GM12878 (cell line): ENCODE data around the gene PEX11A. TPM values are rescaled to one million over a fixed set of nuclear protein-coding genes. Genes with fewer than 3 reads are reported as not detected.

Experiments used
- ATAC-seq: fragments of 200-7000 bp; cut with Tn5 transposase; 3 replicates; pipeline ENCODE4 v1.9.1; 2020; ENCODE audit warnings: mild to moderate bottlenecking, moderate library complexity
- BruUV-seq: library from RNA; stranded (reverse); fragments of 400-500 nt; replicated peaks from 2 replicates; lab custom pipeline; 2021; lab: Mats Ljungman, UMichigan
- CTCF ChIA-PET: fragments of 300-600 bp; sonication (Branson Sonifier 250); formaldehyde crosslinking; extraction: SDS; loops from one replicate; lab custom pipeline; 2021; ENCODE audit warnings: inconsistent platforms; lab: Yijun Ruan, JAX
- POLR2A ChIA-PET: fragments of 350-600 bp; formaldehyde crosslinking; extraction: SDS; loops from one replicate; lab custom pipeline; 2021; ENCODE audit warnings: inconsistent platforms; lab: Charles Lee
- RAD21 ChIA-PET: fragments of 300-600 bp; sonication (Branson Sonifier 250); formaldehyde crosslinking; loops from one replicate; lab custom pipeline; 2023; ENCODE audit warnings: antibody characterized with exemption; ENCODE audit not compliant: unreplicated experiment; lab: Charles Lee
- SMC1A ChIA-PET: fragments of 300-600 bp; sonication (Branson Sonifier 250); formaldehyde crosslinking; loops from one replicate; lab custom pipeline; 2023; ENCODE audit not compliant: unreplicated experiment, uncharacterized antibody; lab: Charles Lee
- DNase-seq: peaks from one replicate; pipeline ENCODE4 v3.0.0-alpha.2; 2011; ENCODE audit warnings: low read depth, low spot score
- FAIRE-seq: peaks from 3 replicates; lab custom pipeline; 2011; peaks lifted over from hg19 to GRCh38; lab: Jason Lieb, UNC
- H2AFZ ChIP-seq: 2 replicates; pipeline ENCODE4 v1.6.0; 2011; ENCODE audit warnings: low read depth, low read length, control low read depth; ENCODE audit not compliant: control insufficient read depth
- H3K27ac ChIP-seq: 2 replicates; pipeline ENCODE4 v1.5.1; 2011; ENCODE audit warnings: control low read depth; ENCODE audit not compliant: control insufficient read depth, insufficient read depth
- H3K27me3 ChIP-seq, 2 experiments: replicated peaks in 1 of 2; 2 replicates each; pipeline versions ENCODE4 v1.6.0 to v1.6.1; 2011; ENCODE audit warnings: low read length in 1 of 2; ENCODE audit not compliant: control insufficient read depth in 2 of 2, insufficient read depth in 2 of 2
- H3K36me3 ChIP-seq, 2 experiments: 2 replicates each; pipeline ENCODE4 v1.5.1; 2011; ENCODE audit warnings: low read length in 1 of 2; ENCODE audit not compliant: control insufficient read depth in 2 of 2, insufficient read depth in 2 of 2
- H3K4me1 ChIP-seq: 2 replicates; pipeline ENCODE4 v1.6.1; 2011; ENCODE audit warnings: mild to moderate bottlenecking, low read length, moderate library complexity, mixed read lengths; ENCODE audit not compliant: control insufficient read depth, insufficient read depth
- H3K4me2 ChIP-seq: 2 replicates; pipeline ENCODE4 v1.6.0; 2011; ENCODE audit warnings: control low read depth; ENCODE audit not compliant: control insufficient read depth, insufficient read depth
- H3K4me3 ChIP-seq: fragments of 200-600 bp; sonication (generic); 2 replicates; pipeline ENCODE4 v1.5.1; 2016
- H3K79me2 ChIP-seq: 2 replicates; pipeline ENCODE4 v1.6.0; 2011; ENCODE audit warnings: low read length; ENCODE audit not compliant: control insufficient read depth, insufficient read depth
- H3K9ac ChIP-seq: 2 replicates; pipeline ENCODE4 v1.8.0; 2011; ENCODE audit warnings: low read length, control low read depth, mixed read lengths; ENCODE audit not compliant: control insufficient read depth, insufficient read depth
- H3K9me3 ChIP-seq: replicated peaks from 3 replicates; pipeline ENCODE4 v1.5.1; 2011; ENCODE audit warnings: mild to moderate bottlenecking, low read length; ENCODE audit not compliant: control insufficient read depth, insufficient read depth
- H4K20me1 ChIP-seq: 2 replicates; pipeline ENCODE4 v1.6.0; 2011; ENCODE audit not compliant: control insufficient read depth, insufficient read depth
- BRCA1 ChIP-seq: IDR thresholded peaks from 2 replicates; pipeline ENCODE4 v1.6.1; 2011; ENCODE audit warnings: low read depth, low read length, improper control_type of control experiment
- FOXK2 ChIP-seq: fragments of 450-650 bp; IDR thresholded peaks from 2 replicates; pipeline ENCODE4 v1.6.1; 2017; ENCODE audit warnings: mild to moderate bottlenecking, moderate library complexity
- MXI1 ChIP-seq: fragments of 150-350 bp; IDR thresholded peaks from 2 replicates; pipeline ENCODE4 v1.6.1; 2011; ENCODE audit warnings: low read depth, mild to moderate bottlenecking, inconsistent platforms, low read length, improper control_type of control experiment
- NBN ChIP-seq: fragments of 450-650 bp; IDR thresholded peaks from 2 replicates; pipeline ENCODE4 v1.6.1; 2016
- NFIC ChIP-seq: IDR thresholded peaks from 2 replicates; pipeline ENCODE4 v1.6.1; 2012; ENCODE audit warnings: low read depth, mild to moderate bottlenecking, inconsistent platforms, low read length, moderate library complexity
- PAX8 ChIP-seq: fragments of 450-650 bp; IDR thresholded peaks from 2 replicates; pipeline ENCODE4 v1.6.1; 2017; ENCODE audit warnings: mild to moderate bottlenecking, moderate library complexity
- POLR2AphosphoS2 ChIP-seq: IDR thresholded peaks from 2 replicates; pipeline ENCODE4 v1.6.1; 2011; ENCODE audit warnings: low read depth, mild to moderate bottlenecking, low read length, improper control_type of control experiment, moderate library complexity
- RFX5 ChIP-seq: IDR thresholded peaks from 2 replicates; pipeline ENCODE4 v1.6.1; 2011; ENCODE audit warnings: low read depth, low read length, improper control_type of control experiment
- SKIL ChIP-seq: fragments of 450-650 bp; IDR thresholded peaks from 2 replicates; pipeline ENCODE4 v1.6.1; 2017; ENCODE audit warnings: mild to moderate bottlenecking, low read depth, inconsistent platforms; ENCODE audit not compliant: poor library complexity, severe bottlenecking
- SPI1 ChIP-seq: IDR thresholded peaks from 2 replicates; pipeline ENCODE4 v1.6.1; 2011; ENCODE audit warnings: low read depth, mild to moderate bottlenecking, low read length, moderate library complexity, borderline replicate concordance; ENCODE audit not compliant: insufficient read depth
- TBL1XR1 ChIP-seq: IDR thresholded peaks from 2 replicates; pipeline ENCODE4 v1.6.1; 2012; ENCODE audit warnings: low read depth, low read length, improper control_type of control experiment
- YBX1 ChIP-seq: fragments of 450-650 bp; IDR thresholded peaks from 2 replicates; pipeline ENCODE4 v1.6.1; 2016; ENCODE audit warnings: antibody characterized with exemption
- ZBTB4 ChIP-seq: fragments of 450-650 bp; formaldehyde crosslinking; IDR thresholded peaks from 2 replicates; pipeline ENCODE4 v1.4.0; 2022; ENCODE audit warnings: mild to moderate bottlenecking, moderate library complexity
- whole genome bisulfite sequencing: methylation state at CpG from one replicate; pipeline ENCODE4 v1.1.6; 2016; ENCODE audit warnings: low lambda C conversion rate; ENCODE audit not compliant: insufficient replicate concordance, insufficient coverage; ENCODE audit errors: missing lambda C conversion rate; 5-methylcytosine and 5-hydroxymethylcytosine counted together
- in situ Hi-C: fragments of 300-500 bp; cut with MboI; formaldehyde crosslinking; loops from 9 replicates; pipeline ENCODE4 v1.14.3; 2018; ENCODE audit warnings: mixed read lengths
- intact Hi-C: fragments of 100-400 bp; cut with micrococcal nuclease; formaldehyde crosslinking; loops from one replicate; pipeline ENCODE4 v1.14.2; 2022; ENCODE audit not compliant: unreplicated experiment
- polyA plus RNA-seq, 11 experiments: library from polyadenylated mRNA; depleted of rRNA in 4 of 11; unstranded in 6 of 11; stranded (reverse) in 5 of 11; fragments of >200 nt; fragmentation: Nextera tagmentation in 4 of 11; fragmentation: Illumina TruSeq in 1 of 11; extraction: Ambion mirVana in 4 of 11; extraction: Trizol in 1 of 11; gene quantifications; 1 replicate in 1 of 11; 2 replicates in 10 of 11; pipeline versions ENCODE4 v1.2.1 to v1.2.3, GENCODE V29; 2011 to 2016; ENCODE audit warnings: inconsistent platforms in 2 of 11, missing spikeins in 2 of 11, low read depth in 1 of 11
- total RNA-seq, 4 experiments: library from RNA; depleted of rRNA in 3 of 4; stranded (reverse); fragments of >200 nt in 3 of 4; fragmentation: Illumina TruSeq in 1 of 4; extraction: Trizol in 1 of 4; gene quantifications; 2 replicates each; pipeline versions ENCODE4 v1.2.1 to v1.2.3, GENCODE V29; 2013 to 2021

PEX11A gene
- total and polyA plus RNA-seq, 10 of the 15 experiments (the other 5 are each of a cell fraction or from before 2014, with no cell fraction given), result 1.4 to 2.8 (median 2.0) TPM

- ChIA-PET SMC1A (interaction anchor here (0.7 kb wide), 1 partner anchor 448 kb away, joined by 3 read pairs; no protein-coding TSS in a partner anchor), RAD21 (no interaction called here), POLR2A (no interaction called here), CTCF (no interaction called here)
- Histone ChIP-seq H2AFZ (no peak overlapping the region), H4K20me1 (no peaks in the 10 kb centered on the region), H3K4me2 (no peak overlapping the region), H3K4me3 (no peak overlapping the region), H3K9ac (no peak overlapping the region), H3K36me3 (no peaks in the 10 kb centered on the region), H3K27ac (no peak overlapping the region), H3K4me1 (no peaks in the 10 kb centered on the region), H3K9me3 (no peaks in the 10 kb centered on the region), H3K27me3 (peaks cover 0 to 2% of the 10 kb centered on the region in 2 experiments; a peak in 1 of 4 replicates), H3K79me2 (no peaks in the 10 kb centered on the region)
- BruUV-seq, result no TSS peak
- FAIRE-seq, result no peak
- no peak for ATAC-seq
- in situ Hi-C loops (no loop called here), intact Hi-C loops (no loop called here)
- 28% methylated on average over 9 of the region's 9 CpGs for WGBS
- no peak for TF ChIP-seq PAX8
- no peak for TF ChIP-seq RFX5
- TF ChIP-seq NBN, result no peak
- TF ChIP-seq FOXK2, result no peak
- TF ChIP-seq NFIC, result no peak
- no peak for TF ChIP-seq YBX1
- TF ChIP-seq SKIL, result no peak
- TF ChIP-seq BRCA1, result no peak
- TF ChIP-seq ZBTB4, result no peak
- TF ChIP-seq TBL1XR1, result no peak
- TF ChIP-seq SPI1, result no peak
- no peak for TF ChIP-seq POLR2AphosphoS2
- TF ChIP-seq MXI1, result no peak
- DNase-seq, result no peak
These were observed 21.2 kb downstream of the PEX11A start for GRCh38 chr15:89669309-89669865.
